ENCODE measurements around the gene TIAM1.

TIAM1 gene, protein sequence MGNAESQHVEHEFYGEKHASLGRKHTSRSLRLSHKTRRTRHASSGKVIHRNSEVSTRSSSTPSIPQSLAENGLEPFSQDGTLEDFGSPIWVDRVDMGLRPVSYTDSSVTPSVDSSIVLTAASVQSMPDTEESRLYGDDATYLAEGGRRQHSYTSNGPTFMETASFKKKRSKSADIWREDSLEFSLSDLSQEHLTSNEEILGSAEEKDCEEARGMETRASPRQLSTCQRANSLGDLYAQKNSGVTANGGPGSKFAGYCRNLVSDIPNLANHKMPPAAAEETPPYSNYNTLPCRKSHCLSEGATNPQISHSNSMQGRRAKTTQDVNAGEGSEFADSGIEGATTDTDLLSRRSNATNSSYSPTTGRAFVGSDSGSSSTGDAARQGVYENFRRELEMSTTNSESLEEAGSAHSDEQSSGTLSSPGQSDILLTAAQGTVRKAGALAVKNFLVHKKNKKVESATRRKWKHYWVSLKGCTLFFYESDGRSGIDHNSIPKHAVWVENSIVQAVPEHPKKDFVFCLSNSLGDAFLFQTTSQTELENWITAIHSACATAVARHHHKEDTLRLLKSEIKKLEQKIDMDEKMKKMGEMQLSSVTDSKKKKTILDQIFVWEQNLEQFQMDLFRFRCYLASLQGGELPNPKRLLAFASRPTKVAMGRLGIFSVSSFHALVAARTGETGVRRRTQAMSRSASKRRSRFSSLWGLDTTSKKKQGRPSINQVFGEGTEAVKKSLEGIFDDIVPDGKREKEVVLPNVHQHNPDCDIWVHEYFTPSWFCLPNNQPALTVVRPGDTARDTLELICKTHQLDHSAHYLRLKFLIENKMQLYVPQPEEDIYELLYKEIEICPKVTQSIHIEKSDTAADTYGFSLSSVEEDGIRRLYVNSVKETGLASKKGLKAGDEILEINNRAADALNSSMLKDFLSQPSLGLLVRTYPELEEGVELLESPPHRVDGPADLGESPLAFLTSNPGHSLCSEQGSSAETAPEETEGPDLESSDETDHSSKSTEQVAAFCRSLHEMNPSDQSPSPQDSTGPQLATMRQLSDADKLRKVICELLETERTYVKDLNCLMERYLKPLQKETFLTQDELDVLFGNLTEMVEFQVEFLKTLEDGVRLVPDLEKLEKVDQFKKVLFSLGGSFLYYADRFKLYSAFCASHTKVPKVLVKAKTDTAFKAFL (N-terminal part only)

GRCh38 chr21:31343680-31344480, at the start of gene TIAM1:
Gene TIAM1 (minus strand): TSS chr21:31344261. CDS start chr21:31266972, 77,289 bp downstream.
- peak; percentile 35 for DNase-seq

DNA sequence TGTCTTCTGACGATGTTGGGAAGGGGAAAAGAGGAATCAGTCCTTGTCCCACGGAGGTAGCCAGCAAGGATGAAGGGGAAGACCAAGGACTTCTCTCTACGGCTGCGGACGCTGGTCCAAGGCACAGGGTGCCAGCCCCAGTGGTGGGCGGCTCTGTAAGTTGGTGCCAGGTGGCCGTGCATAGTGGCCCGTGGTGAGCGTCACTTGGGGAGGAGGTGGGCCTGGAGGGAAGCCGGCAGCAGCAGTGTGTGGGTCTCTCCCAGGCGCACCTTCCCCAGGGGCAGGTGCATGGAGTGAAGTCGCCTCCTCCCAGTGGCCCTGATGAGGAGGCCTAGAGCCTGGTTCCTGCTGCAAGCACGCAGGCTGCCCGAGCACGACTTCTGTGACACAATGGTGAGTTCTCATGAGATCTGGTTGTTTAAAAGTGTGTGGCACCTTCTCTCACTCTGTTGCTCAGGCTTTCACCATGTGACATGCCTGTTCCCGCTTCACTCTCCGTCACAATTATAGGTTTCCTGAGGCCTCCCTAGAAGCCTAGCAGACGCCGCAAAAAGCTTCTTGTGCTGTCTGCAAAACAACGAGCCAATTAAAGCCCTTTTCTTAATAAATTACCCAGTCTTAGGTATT, 43.6 kb upstream of the TIAM1 start:
- no peak for DNase-seq

- DNase-seq, result no peak
Observed at GRCh38 chr21:31386006-31386405, 41.9 kb upstream of the TIAM1 start.

GRCh38 chr21:31383770-31384169, 39.7 kb upstream of the TIAM1 start:
- DNase-seq, result no peak

DNA sequence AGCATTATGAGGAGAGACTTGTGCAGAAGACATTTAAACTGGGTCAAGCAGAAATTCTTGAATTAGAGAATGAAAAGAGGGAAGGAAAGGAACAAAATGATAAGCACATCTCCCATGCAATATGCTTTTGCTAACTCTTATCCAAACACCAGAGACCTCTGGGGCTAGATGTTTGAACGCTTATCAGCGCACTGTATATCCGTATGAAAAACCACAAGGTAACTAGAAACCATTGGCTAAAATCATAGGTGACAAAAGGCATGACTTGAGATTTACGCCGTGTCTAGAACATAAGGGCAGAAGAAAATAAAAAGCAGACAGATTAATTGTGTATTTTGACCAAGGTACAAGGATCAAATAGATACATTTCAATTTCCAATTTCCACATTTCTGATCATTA, 38.0 kb upstream of the TIAM1 start:
- DNase-seq, result no peak

- no peak for DNase-seq
Observed at GRCh38 chr21:31376301-31376700, 32.2 kb upstream of the TIAM1 start.

- no peak for DNase-seq
Observed at GRCh38 chr21:31374395-31374794, 30.3 kb upstream of the TIAM1 start.

DNA sequence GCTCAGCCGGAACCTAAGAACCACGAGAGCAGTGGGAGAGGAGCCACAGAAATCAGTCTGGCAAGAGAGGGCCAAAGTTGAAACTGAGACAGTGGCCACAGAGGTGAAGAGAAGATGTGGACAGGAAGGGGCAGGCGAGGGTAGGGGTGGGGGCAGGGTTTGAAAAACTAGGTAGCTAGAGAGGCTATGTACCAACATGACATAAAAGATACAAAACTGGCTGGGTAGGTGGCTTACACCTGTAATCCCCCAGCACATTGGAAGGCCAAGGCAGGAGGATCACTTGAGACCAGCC, 28.4 kb upstream of the TIAM1 start:
- DNase-seq, result no peak

DNA sequence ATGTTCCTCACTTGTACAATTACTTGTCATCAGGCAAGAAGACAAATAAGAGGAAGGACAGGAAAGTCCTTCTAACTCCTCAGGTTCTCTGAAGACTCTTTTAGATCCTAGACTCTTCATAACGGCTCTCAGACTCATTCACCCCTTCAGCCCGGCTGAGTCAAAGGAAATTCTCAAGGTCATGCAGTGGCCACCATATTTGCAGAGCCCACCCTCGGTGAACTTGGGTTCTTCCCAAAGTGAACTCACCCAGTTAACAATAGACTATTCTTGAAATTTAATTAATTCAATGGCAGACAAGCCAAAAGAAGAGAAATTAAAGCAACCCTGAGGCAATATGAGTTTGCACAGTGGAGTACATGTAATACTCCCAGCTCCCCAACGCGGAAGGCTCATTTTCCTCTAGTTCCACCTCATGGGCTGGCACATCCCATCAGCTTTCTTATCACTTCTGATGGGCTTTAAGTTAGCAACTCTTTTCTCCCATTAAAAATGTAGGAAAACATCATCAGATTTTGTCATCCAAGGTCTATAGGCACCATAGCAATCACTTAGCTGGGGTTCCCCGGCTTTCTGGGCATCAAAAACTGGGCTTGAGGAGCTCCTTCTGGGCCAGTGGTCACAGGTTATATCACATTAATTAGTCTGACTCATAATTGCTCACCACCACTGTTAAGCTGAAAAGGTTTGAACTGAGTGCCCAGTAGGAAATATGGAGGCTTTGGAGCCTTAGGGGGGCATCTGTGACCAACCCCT, 27.8 kb upstream of the TIAM1 start:
- no peak for DNase-seq

DNA sequence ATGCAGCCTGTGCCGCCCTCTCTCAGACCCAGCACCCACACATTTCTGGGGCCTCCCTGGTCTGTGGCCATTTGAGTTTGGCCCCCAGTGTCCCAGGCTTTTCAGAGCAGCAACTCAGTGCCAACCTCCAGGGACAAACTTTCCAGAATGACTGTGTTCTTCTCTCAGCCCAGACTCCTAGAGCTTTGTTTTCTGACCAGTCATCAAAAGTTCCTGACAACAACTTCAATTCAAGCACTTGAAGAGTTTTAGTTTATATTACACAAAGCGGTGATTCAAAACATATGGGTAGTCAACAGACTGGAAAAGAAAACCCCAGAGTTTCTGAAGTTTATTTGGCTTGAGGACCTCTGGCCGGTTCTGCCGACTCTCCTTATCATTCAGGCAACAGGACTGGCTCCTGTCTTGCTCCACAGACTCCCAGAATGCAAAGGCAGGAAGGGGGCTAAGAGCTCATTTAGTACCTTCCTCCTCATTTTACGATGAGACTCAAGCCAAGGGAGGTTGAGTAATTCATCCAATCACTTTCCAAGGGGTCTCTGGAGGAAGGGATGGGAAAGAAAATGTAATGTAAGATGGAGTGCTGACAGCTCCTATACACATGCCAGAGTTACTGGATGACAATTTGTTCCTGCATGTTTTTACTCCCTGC, 27.0 kb upstream of the TIAM1 start:
- DNase-seq, result no peak

DNA sequence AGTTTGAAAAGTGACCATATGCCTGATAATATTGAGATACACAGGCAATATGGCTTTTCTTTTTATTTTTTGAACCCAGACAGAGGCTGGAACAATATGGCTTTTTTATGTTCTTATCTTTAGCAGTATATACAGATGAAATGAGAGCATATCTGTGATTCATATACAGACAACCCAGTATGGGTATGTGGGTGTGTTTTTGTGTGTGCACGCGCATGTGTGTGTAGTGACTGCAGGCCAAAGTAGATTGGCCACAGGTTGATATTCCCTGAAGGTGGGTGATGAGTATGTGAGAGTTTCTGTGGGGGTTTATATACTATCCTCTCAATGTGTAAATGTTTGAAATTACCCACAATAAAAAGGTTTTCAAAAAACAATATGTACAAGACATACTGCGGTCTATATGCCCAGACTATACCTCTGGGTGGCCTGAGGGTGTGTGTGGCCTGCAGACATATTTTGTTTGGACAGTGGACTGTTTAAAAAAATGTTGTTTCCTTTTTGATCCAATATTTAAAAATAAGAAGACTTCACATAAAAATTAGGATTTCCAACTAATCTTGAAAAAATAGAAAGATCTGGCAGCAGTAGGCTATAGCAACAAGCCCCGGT, 26.3 kb upstream of the TIAM1 start:
- DNase-seq, result no peak

GRCh38 chr21:31368361-31368760, 24.3 kb upstream of the TIAM1 start:
- DNase-seq, result no peak

- DNase-seq, result no peak
Observed at GRCh38 chr21:31367801-31368200, 23.7 kb upstream of the TIAM1 start.

GRCh38 chr21:31366825-31367224, 22.8 kb upstream of the TIAM1 start:
- no peak for DNase-seq

DNA sequence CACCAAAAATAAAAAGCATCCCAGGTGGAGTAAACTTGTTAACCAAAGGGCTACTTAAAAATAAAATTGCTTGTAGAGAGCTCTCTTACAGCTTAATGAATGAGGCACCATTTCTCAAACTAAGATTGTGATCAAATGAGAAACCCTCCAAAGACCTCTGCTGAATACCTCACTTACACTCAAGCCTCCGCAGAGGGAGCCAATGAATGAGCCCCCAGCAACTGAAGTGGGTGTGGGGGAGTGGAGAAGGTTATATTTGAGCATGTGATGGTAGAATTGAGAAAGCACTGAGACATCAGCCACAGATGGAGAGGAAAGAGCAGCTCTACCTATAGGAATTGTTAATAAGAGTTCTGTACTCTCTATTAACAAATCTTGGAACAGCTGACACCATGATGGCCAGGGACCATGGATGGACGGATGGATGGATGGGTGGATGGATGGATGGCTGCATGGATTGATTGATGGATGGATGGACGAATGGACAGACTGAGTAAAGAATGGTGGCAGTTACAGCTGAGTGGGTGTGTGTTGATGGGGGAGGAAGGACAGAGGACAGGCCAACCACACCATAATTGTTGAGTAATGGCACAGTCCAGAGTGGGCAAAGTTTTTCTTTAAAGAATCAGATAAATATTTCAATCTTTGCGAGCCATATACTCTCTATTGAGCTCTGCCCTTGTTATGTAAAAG, 20.3 kb upstream of the TIAM1 start:
- DNase-seq, result no peak

DNA sequence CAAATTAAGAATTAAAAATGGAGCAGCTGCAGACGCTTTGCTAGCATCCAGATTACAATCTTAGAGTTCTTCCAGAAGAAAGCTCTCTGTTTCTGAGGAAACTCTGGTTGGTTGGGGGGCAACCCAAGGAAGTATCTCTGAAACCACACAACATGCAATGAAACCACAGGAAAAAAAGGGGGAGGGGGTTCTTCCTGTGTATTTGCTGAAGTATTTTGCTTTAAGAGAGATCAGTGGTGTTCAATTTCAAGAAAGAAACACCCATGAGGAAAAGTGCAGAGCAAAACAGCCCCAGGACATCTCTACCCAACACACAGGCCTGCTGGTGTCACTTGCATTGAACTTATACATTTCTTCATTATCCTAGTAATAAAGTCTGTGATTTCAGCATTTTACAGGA, 19.7 kb upstream of the TIAM1 start:
- no peak for DNase-seq

- DNase-seq, result no peak
Observed at GRCh38 chr21:31360717-31361116, 16.7 kb upstream of the TIAM1 start.

DNA sequence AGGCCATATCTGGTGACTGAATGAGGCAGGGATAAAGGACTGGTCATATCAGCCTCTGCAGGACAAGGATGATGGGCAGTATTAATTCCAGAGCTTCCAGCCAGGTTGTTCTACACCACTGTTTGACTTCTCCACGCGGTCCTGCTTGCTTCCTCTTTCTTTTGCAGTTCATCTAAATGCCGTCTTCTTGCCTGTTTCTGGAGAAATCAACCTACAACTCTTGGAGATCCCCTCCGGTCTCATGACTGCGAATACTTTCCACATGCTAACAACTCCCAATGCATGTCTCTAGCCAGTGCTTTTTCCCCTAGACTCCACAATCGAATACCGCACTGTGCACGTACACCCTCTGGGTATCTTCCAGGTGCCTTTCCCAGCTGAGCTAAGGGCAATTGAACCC, 14.1 kb upstream of the TIAM1 start:
- no peak for DNase-seq

- no peak for DNase-seq
Observed at GRCh38 chr21:31356440-31356839, 12.4 kb upstream of the TIAM1 start.
